Right renal cortex interstitium (tissue), 3 donors: Measurements from ENCODE around the gene BCL2L14. TPM values are rescaled to one million over a fixed set of nuclear protein-coding genes. Genes with fewer than 3 reads are reported as not detected.
"Not testable (repeated sequence)": the region's sequence is repeated elsewhere in the genome, so short reads cannot be mapped to it uniquely, and the experiment has no call there.

Experiments
- DNase-seq, 3 donors: peaks; one replicate each; pipeline ENCODE4 v3.0.0-alpha.2; 2013; ENCODE audit warnings: low read depth in 3 of 3, low spot score in 2 of 3
- polyA plus RNA-seq, 3 donors: library from polyadenylated mRNA; unstranded; fragments of 120-200 nt; gene quantifications; one replicate each; pipeline ENCODE4 v1.2.1, GENCODE V29; 2013; ENCODE audit not compliant: insufficient read length in 3 of 3

The BCL2L14 gene
- polyA plus RNA-seq, 3 donors, result 0.13 to 0.21 (median 0.15) TPM

GRCh38 chr12:12099102-12099501, 28.4 kb downstream of the BCL2L14 start:
- no peak for DNase-seq

GRCh38 chr12:12107678-12108077, 36.9 kb downstream of the BCL2L14 start:
- DNase-seq, result no peak

GRCh38 chr12:12108441-12109058, 37.8 kb downstream of the BCL2L14 start:
- DNase-seq, result no peak

GRCh38 chr12:12110923-12111555, 40.3 kb downstream of the BCL2L14 start:
- DNase-seq, result not testable (repeated sequence)

GRCh38 chr12:12115514-12115913, 44.8 kb downstream of the BCL2L14 start:
- no peak for DNase-seq

- no peak for DNase-seq
Measured at GRCh38 chr12:12116677-12117076, 45.9 kb downstream of the BCL2L14 start.

- DNase-seq, result no peak
Measured at GRCh38 chr12:12121061-12121460, 50.3 kb downstream of the BCL2L14 start.

- no peak for DNase-seq
Measured at GRCh38 chr12:12123036-12123604, 52.4 kb downstream of the BCL2L14 start.

- no peak for DNase-seq
Measured at GRCh38 chr12:12126551-12126950, 55.8 kb downstream of the BCL2L14 start.

- DNase-seq, result no peak
Measured at GRCh38 chr12:12127304-12127703, 56.6 kb downstream of the BCL2L14 start.

GRCh38 chr12:12128670-12129069, 57.9 kb downstream of the BCL2L14 start:
- no peak for DNase-seq

- no peak for DNase-seq
Measured at GRCh38 chr12:12133259-12133658, 62.5 kb downstream of the BCL2L14 start.

- DNase-seq, result no peak
Measured at GRCh38 chr12:12133785-12134184, 63.0 kb downstream of the BCL2L14 start.

GRCh38 chr12:12138203-12139154, 67.7 kb downstream of the BCL2L14 start:
- DNase-seq, result no peak

- DNase-seq, result no peak
Measured at GRCh38 chr12:12141000-12141399, 70.3 kb downstream of the BCL2L14 start.

- not testable (repeated sequence) for DNase-seq
Measured at GRCh38 chr12:12144531-12144930, 73.8 kb downstream of the BCL2L14 start.

- no peak for DNase-seq
Measured at GRCh38 chr12:12147111-12147510, 76.4 kb downstream of the BCL2L14 start.
